PFSK-1 (cell line): ENCODE data around the gene IL19.

ENCODE experiments used
- POLR2AphosphoS5 ChIP-seq: IDR thresholded peaks from 2 replicates; pipeline ENCODE4 v1.6.1; 2012; ENCODE audit warnings: low read depth, mild to moderate bottlenecking, control low read depth, low read length, moderate library complexity
- TAF1 ChIP-seq: IDR thresholded peaks from 2 replicates; pipeline ENCODE4 v1.6.1; 2012; ENCODE audit warnings: low read length, control low read depth, borderline replicate concordance; ENCODE audit not compliant: insufficient read depth
- TF ChIP-seq, protein P1 (sequence below), 2 experiments: IDR thresholded peaks; 2 replicates each; pipeline versions ENCODE4 v1.6.1 to v1.8.0; 2011 to 2012; ENCODE audit warnings: low read depth in 2 of 2, low read length in 2 of 2, control low read depth in 1 of 2, inconsistent platforms in 1 of 2, mild to moderate bottlenecking in 1 of 2, moderate library complexity in 1 of 2; ENCODE audit not compliant: insufficient read depth in 1 of 2

DNA sequence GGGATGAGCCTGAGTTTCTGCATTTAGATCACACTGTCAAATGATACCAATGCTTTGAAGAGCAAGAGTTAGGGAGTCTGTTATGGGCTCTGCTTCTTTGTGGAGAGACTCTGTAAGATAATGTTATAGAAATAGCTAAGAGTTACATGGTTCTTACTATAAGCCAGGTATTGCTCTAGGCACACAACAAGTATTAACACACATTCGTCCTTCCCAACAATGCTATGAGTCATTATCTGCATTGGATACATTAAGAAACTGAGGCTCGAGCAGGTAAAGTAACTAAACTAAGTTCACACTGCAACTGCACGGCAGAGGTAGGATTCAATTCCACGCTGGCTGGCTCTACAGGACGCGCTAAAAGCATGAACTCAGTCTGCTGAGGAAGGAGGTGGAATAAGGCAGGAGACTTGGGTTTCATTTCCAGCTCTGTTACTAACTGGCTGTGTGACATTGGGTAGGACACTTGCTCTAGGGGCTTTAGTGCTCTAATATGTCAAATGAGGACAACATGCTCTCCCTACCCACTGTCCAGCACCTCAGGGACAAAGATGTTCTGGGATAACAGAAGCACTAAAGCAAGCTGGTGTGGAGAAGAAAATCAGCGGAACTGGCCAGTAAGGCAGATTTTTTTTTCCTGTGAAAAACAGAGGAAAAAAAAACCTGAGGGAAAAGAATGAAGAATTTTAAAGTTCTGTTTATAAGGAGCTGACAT, 71.2 kb downstream of the IL19 start:
- TF ChIP-seq, protein P1, sequence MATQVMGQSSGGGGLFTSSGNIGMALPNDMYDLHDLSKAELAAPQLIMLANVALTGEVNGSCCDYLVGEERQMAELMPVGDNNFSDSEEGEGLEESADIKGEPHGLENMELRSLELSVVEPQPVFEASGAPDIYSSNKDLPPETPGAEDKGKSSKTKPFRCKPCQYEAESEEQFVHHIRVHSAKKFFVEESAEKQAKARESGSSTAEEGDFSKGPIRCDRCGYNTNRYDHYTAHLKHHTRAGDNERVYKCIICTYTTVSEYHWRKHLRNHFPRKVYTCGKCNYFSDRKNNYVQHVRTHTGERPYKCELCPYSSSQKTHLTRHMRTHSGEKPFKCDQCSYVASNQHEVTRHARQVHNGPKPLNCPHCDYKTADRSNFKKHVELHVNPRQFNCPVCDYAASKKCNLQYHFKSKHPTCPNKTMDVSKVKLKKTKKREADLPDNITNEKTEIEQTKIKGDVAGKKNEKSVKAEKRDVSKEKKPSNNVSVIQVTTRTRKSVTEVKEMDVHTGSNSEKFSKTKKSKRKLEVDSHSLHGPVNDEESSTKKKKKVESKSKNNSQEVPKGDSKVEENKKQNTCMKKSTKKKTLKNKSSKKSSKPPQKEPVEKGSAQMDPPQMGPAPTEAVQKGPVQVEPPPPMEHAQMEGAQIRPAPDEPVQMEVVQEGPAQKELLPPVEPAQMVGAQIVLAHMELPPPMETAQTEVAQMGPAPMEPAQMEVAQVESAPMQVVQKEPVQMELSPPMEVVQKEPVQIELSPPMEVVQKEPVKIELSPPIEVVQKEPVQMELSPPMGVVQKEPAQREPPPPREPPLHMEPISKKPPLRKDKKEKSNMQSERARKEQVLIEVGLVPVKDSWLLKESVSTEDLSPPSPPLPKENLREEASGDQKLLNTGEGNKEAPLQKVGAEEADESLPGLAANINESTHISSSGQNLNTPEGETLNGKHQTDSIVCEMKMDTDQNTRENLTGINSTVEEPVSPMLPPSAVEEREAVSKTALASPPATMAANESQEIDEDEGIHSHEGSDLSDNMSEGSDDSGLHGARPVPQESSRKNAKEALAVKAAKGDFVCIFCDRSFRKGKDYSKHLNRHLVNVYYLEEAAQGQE (IDR thresholded peaks at IDR 0.05; ENCODE audit: insufficient read depth in 1 of 2, low read depth in 2 of 2, low read length in 2 of 2): no peak
- TF ChIP-seq TAF1: no peak
- TF ChIP-seq POLR2AphosphoS5: no peak
